AML-193 (cell line): ENCODE data around the gene SLC39A11.
"Not testable (repeated sequence)": the region's sequence is repeated elsewhere in the genome, so short reads cannot be mapped to it uniquely, and the experiment has no call there.

Source experiments
- DNase-seq, 2 experiments: peaks; one replicate each; lab custom pipeline; 2025; lab: John Stamatoyannopoulos, UW

SLC39A11 gene

GRCh38 chr17:72916991-72917390, 175.5 kb downstream of the SLC39A11 start:
- no peak for DNase-seq

GRCh38 chr17:72915625-72916081, 176.8 kb downstream of the SLC39A11 start:
- no peak for DNase-seq

- no peak for DNase-seq
Observed at GRCh38 chr17:72913142-72913682, 179.3 kb downstream of the SLC39A11 start.

- no peak for DNase-seq
Observed at GRCh38 chr17:72906306-72906705, 186.2 kb downstream of the SLC39A11 start.

- no peak for DNase-seq
Observed at GRCh38 chr17:72903522-72903921, 189.0 kb downstream of the SLC39A11 start.

- no peak for DNase-seq
Observed at GRCh38 chr17:72901657-72902056, 190.8 kb downstream of the SLC39A11 start.

- DNase-seq, result no peak
Observed at GRCh38 chr17:72901083-72901482, 191.4 kb downstream of the SLC39A11 start.

GRCh38 chr17:72900654-72900971, 191.9 kb downstream of the SLC39A11 start:
- DNase-seq, result no peak

GRCh38 chr17:72898725-72899124, 193.8 kb downstream of the SLC39A11 start:
- no peak for DNase-seq

- DNase-seq, result not testable (repeated sequence)
Observed at GRCh38 chr17:72896288-72896687, 196.2 kb downstream of the SLC39A11 start.

- DNase-seq, result no peak
Observed at GRCh38 chr17:72891627-72892026, 200.9 kb downstream of the SLC39A11 start.

- no peak for DNase-seq
Observed at GRCh38 chr17:72890711-72891110, 201.8 kb downstream of the SLC39A11 start.

GRCh38 chr17:72887917-72888316, 204.6 kb downstream of the SLC39A11 start:
- no peak for DNase-seq

- no peak for DNase-seq
Observed at GRCh38 chr17:72887322-72887721, 205.2 kb downstream of the SLC39A11 start.

- DNase-seq, result no peak
Observed at GRCh38 chr17:72886622-72887021, 205.9 kb downstream of the SLC39A11 start.

- DNase-seq, result no peak
Observed at GRCh38 chr17:72884066-72884465, 208.4 kb downstream of the SLC39A11 start.

GRCh38 chr17:72883351-72883750, 209.1 kb downstream of the SLC39A11 start:
- no peak for DNase-seq

GRCh38 chr17:72882426-72882825, 210.1 kb downstream of the SLC39A11 start:
- no peak for DNase-seq

GRCh38 chr17:72879877-72880276, 212.6 kb downstream of the SLC39A11 start:
- no peak for DNase-seq

GRCh38 chr17:72878975-72879660, 213.4 kb downstream of the SLC39A11 start:
- DNase-seq, result no peak

GRCh38 chr17:72877348-72877747, 215.1 kb downstream of the SLC39A11 start:
- DNase-seq, result no peak

- DNase-seq, result no peak
Observed at GRCh38 chr17:72876413-72876812, 216.1 kb downstream of the SLC39A11 start.

GRCh38 chr17:72875361-72875760, 217.1 kb downstream of the SLC39A11 start:
- DNase-seq, result no peak

- no peak for DNase-seq
Observed at GRCh38 chr17:72872396-72872795, 220.1 kb downstream of the SLC39A11 start.
